GM12878 (cell line): Measurements from ENCODE around the gene MBD3L2. TPM values are rescaled to one million over a fixed set of nuclear protein-coding genes. Genes with fewer than 3 reads are reported as not detected.

ENCODE experiments used
- CBX3 ChIP-seq: fragments of 200-600 bp; sonication (generic); IDR thresholded peaks from 2 replicates; pipeline ENCODE4 v1.6.1; 2016; ENCODE audit warnings: low read depth, borderline replicate concordance
- FOXK2 ChIP-seq: fragments of 450-650 bp; IDR thresholded peaks from 2 replicates; pipeline ENCODE4 v1.6.1; 2017; ENCODE audit warnings: mild to moderate bottlenecking, moderate library complexity
- JUNB ChIP-seq: IDR thresholded peaks from 2 replicates; pipeline ENCODE4 v1.6.1; 2016; ENCODE audit warnings: antibody characterized with exemption, mild to moderate bottlenecking
- MLLT1 ChIP-seq: fragments of 450-650 bp; IDR thresholded peaks from 2 replicates; pipeline ENCODE4 v1.6.1; 2016; ENCODE audit warnings: mild to moderate bottlenecking
- MTA3 ChIP-seq: IDR thresholded peaks from 2 replicates; pipeline ENCODE4 v1.6.1; 2012; ENCODE audit warnings: low read length, inconsistent platforms, borderline replicate concordance
- MYB ChIP-seq: fragments of 150-350 bp; IDR thresholded peaks from 2 replicates; pipeline ENCODE4 v1.6.1; 2014; ENCODE audit warnings: mild to moderate bottlenecking, low read depth, low read length, borderline replicate concordance
- NRF1 ChIP-seq: conservative IDR thresholded peaks from 2 replicates; pipeline ENCODE4 v1.6.1; 2011; ENCODE audit warnings: mild to moderate bottlenecking, low read depth, low read length, improper control_type of control experiment
- RUNX3 ChIP-seq: IDR thresholded peaks from 2 replicates; pipeline ENCODE4 v1.6.1; 2012; ENCODE audit warnings: low read length, inconsistent platforms
- SKIL ChIP-seq: fragments of 450-650 bp; IDR thresholded peaks from 2 replicates; pipeline ENCODE4 v1.6.1; 2017; ENCODE audit warnings: mild to moderate bottlenecking, low read depth, inconsistent platforms; ENCODE audit not compliant: poor library complexity, severe bottlenecking
- SMAD5 ChIP-seq: IDR thresholded peaks from 2 replicates; pipeline ENCODE4 v1.6.1; 2016; ENCODE audit warnings: antibody characterized with exemption, low read depth
- SMC3 ChIP-seq: IDR thresholded peaks from 2 replicates; pipeline ENCODE4 v1.6.1; 2011; ENCODE audit warnings: low read length, improper control_type of control experiment, borderline replicate concordance
- SPI1 ChIP-seq: IDR thresholded peaks from 2 replicates; pipeline ENCODE4 v1.6.1; 2011; ENCODE audit warnings: low read depth, mild to moderate bottlenecking, low read length, moderate library complexity, borderline replicate concordance; ENCODE audit not compliant: insufficient read depth
- SREBF2 ChIP-seq: IDR thresholded peaks from 2 replicates; pipeline ENCODE4 v1.6.1; 2012; ENCODE audit warnings: mild to moderate bottlenecking, low read length
- polyA plus RNA-seq, 11 experiments: library from polyadenylated mRNA; depleted of rRNA in 4 of 11; unstranded in 6 of 11; stranded (reverse) in 5 of 11; fragments of >200 nt; fragmentation: Nextera tagmentation in 4 of 11; fragmentation: Illumina TruSeq in 1 of 11; extraction: Ambion mirVana in 4 of 11; extraction: Trizol in 1 of 11; gene quantifications; 1 replicate in 1 of 11; 2 replicates in 10 of 11; pipeline versions ENCODE4 v1.2.1 to v1.2.3, GENCODE V29; 2011 to 2016; ENCODE audit warnings: inconsistent platforms in 2 of 11, missing spikeins in 2 of 11, low read depth in 1 of 11
- total RNA-seq, 4 experiments: library from RNA; depleted of rRNA in 3 of 4; stranded (reverse); fragments of >200 nt in 3 of 4; fragmentation: Illumina TruSeq in 1 of 4; extraction: Trizol in 1 of 4; gene quantifications; 2 replicates each; pipeline versions ENCODE4 v1.2.1 to v1.2.3, GENCODE V29; 2013 to 2021
- TF ChIP-seq, protein P1 (sequence below): IDR thresholded peaks from 2 replicates; pipeline ENCODE4 v1.6.1; 2012; ENCODE audit warnings: low read depth, low read length, improper control_type of control experiment
- TF ChIP-seq, protein P2 (sequence below): fragments of 450-650 bp; IDR thresholded peaks from 2 replicates; pipeline ENCODE4 v1.6.1; 2018; ENCODE audit warnings: mild to moderate bottlenecking, low read depth, moderate library complexity; ENCODE audit not compliant: partially characterized antibody
- TF ChIP-seq, protein P3 (sequence below): fragments of 150-350 bp; IDR thresholded peaks from 2 replicates; pipeline ENCODE4 v1.6.1; 2016; ENCODE audit warnings: low read depth, low read length
- TF ChIP-seq, protein P4 (sequence below): fragments of 450-650 bp; IDR thresholded peaks from 2 replicates; pipeline ENCODE4 v1.6.1; 2017; ENCODE audit warnings: mild to moderate bottlenecking

Gene MBD3L2
- total and polyA plus RNA-seq, 10 of the 15 experiments (the other 5 are each of a cell fraction or from before 2014, with no cell fraction given) = not detected

DNA sequence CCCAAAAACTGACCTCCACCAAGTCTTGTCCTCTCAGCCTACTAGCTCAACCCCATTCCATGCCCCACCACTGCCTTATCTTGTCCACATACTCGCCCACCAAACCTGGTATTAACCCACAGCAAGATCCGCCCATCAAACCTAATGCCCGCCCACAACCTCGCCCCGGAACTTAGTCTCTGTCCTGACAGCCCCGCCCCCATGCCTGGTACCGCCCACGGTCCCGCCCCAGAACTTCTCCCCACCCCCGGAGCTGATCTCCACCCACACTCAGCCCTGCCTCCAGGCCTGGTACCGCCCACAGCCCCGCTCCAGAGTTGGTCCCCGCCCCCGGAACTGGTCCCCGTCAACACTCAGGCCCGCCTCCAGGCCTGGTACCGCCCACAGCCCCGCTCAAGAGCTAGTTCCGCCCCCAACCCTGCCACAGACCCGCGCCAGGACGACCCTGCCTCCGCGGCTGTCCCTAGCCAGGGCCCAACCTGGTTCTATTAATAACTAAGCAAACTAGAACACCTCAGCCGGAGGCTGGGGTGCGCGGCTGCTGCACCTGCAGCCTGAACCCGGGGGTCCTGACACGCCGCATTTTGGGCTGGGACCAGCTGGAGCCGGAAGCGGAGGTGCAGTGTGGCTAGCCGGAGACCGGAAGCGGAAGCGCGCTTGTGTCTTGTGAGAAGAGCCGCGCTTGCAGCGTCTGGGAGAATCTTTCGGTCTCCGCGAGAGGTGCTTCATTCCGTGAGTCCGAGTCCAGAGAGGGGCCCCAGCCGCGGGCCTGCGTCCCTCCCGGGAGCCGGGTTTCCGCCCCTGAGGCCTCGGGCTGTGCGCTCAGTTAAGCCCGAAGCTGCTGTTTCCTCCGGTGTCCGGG lies 20.2 kb downstream of the MBD3L2 start, which contains the start of gene ZNF557 (continued):
- TF ChIP-seq SMC3 (no peak), NRF1 (no peak), MTA3 (no peak), MYB (no peak), MLLT1 (no peak), RUNX3 (peak; percentile 68), CBX3 (no peak), SREBF2 (no peak), FOXK2 (peak; percentile 42; the same call in 1 of the 2 replicates), SKIL (no peak), SMAD5 (peak; percentile 86; the same call in 1 of the 2 replicates), JUNB (no peak), SPI1 (no peak; the same call in none of the 2 replicates)
- TF ChIP-seq, protein P1, sequence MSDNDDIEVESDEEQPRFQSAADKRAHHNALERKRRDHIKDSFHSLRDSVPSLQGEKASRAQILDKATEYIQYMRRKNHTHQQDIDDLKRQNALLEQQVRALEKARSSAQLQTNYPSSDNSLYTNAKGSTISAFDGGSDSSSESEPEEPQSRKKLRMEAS = peak; percentile 64
- TF ChIP-seq, protein P2, sequence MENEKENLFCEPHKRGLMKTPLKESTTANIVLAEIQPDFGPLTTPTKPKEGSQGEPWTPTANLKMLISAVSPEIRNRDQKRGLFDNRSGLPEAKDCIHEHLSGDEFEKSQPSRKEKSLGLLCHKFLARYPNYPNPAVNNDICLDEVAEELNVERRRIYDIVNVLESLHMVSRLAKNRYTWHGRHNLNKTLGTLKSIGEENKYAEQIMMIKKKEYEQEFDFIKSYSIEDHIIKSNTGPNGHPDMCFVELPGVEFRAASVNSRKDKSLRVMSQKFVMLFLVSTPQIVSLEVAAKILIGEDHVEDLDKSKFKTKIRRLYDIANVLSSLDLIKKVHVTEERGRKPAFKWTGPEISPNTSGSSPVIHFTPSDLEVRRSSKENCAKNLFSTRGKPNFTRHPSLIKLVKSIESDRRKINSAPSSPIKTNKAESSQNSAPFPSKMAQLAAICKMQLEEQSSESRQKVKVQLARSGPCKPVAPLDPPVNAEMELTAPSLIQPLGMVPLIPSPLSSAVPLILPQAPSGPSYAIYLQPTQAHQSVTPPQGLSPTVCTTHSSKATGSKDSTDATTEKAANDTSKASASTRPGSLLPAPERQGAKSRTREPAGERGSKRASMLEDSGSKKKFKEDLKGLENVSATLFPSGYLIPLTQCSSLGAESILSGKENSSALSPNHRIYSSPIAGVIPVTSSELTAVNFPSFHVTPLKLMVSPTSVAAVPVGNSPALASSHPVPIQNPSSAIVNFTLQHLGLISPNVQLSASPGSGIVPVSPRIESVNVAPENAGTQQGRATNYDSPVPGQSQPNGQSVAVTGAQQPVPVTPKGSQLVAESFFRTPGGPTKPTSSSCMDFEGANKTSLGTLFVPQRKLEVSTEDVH = peak; percentile 85
- TF ChIP-seq, protein P3, sequence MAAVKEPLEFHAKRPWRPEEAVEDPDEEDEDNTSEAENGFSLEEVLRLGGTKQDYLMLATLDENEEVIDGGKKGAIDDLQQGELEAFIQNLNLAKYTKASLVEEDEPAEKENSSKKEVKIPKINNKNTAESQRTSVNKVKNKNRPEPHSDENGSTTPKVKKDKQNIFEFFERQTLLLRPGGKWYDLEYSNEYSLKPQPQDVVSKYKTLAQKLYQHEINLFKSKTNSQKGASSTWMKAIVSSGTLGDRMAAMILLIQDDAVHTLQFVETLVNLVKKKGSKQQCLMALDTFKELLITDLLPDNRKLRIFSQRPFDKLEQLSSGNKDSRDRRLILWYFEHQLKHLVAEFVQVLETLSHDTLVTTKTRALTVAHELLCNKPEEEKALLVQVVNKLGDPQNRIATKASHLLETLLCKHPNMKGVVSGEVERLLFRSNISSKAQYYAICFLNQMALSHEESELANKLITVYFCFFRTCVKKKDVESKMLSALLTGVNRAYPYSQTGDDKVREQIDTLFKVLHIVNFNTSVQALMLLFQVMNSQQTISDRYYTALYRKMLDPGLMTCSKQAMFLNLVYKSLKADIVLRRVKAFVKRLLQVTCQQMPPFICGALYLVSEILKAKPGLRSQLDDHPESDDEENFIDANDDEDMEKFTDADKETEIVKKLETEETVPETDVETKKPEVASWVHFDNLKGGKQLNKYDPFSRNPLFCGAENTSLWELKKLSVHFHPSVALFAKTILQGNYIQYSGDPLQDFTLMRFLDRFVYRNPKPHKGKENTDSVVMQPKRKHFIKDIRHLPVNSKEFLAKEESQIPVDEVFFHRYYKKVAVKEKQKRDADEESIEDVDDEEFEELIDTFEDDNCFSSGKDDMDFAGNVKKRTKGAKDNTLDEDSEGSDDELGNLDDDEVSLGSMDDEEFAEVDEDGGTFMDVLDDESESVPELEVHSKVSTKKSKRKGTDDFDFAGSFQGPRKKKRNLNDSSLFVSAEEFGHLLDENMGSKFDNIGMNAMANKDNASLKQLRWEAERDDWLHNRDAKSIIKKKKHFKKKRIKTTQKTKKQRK = no peak
- TF ChIP-seq, protein P4, sequence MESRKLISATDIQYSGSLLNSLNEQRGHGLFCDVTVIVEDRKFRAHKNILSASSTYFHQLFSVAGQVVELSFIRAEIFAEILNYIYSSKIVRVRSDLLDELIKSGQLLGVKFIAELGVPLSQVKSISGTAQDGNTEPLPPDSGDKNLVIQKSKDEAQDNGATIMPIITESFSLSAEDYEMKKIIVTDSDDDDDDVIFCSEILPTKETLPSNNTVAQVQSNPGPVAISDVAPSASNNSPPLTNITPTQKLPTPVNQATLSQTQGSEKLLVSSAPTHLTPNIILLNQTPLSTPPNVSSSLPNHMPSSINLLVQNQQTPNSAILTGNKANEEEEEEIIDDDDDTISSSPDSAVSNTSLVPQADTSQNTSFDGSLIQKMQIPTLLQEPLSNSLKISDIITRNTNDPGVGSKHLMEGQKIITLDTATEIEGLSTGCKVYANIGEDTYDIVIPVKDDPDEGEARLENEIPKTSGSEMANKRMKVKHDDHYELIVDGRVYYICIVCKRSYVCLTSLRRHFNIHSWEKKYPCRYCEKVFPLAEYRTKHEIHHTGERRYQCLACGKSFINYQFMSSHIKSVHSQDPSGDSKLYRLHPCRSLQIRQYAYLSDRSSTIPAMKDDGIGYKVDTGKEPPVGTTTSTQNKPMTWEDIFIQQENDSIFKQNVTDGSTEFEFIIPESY = no peak
